OCI-LY1 (cell line): ENCODE measurements around the gene KEAP1.
A peak's percentile ranks its signal among the peaks of the same experiment; 100 is the strongest.

ENCODE experiments used
- H2AFZ ChIP-seq: fragments of 200-600 bp; sonication (generic), shearing (Covaris generic); 2 replicates; pipeline ENCODE4 v1.6.0; 2014; ENCODE audit warnings: antibody characterized with exemption, mild to moderate bottlenecking, low read length
- H3F3A ChIP-seq: fragments of 200-600 bp; sonication (generic), shearing (Covaris generic); 2 replicates; pipeline ENCODE4 v1.6.0; 2014; ENCODE audit warnings: mild to moderate bottlenecking, antibody characterized with exemption, low read length, moderate library complexity; ENCODE audit not compliant: insufficient read depth
- H3K27ac ChIP-seq: fragments of 200-600 bp; sonication (generic); 2 replicates; pipeline ENCODE4 v1.5.1; 2014; ENCODE audit warnings: low read length, mixed run types, mild to moderate bottlenecking, low read depth; ENCODE audit not compliant: poor library complexity, severe bottlenecking
- H3K27me3 ChIP-seq: fragments of 200-600 bp; sonication (generic); 2 replicates; pipeline ENCODE4 v1.6.0; 2014; ENCODE audit warnings: antibody characterized with exemption, mild to moderate bottlenecking, low read length, moderate library complexity; ENCODE audit not compliant: insufficient read depth
- H3K36me3 ChIP-seq: fragments of 200-600 bp; sonication (generic); 2 replicates; pipeline ENCODE4 v1.6.1; 2014; ENCODE audit warnings: mild to moderate bottlenecking, antibody characterized with exemption, low read length, moderate library complexity, mixed read lengths; ENCODE audit not compliant: insufficient read depth
- H3K4me1 ChIP-seq: fragments of 200-600 bp; sonication (generic); 2 replicates; pipeline ENCODE4 v1.5.1; 2014; ENCODE audit warnings: mild to moderate bottlenecking, low read length, moderate library complexity; ENCODE audit not compliant: insufficient read depth, severe bottlenecking
- H3K4me2 ChIP-seq: fragments of 200-600 bp; sonication (generic), shearing (Covaris generic); 2 replicates; pipeline ENCODE4 v1.6.1; 2014; ENCODE audit warnings: low read length
- H3K4me3 ChIP-seq: fragments of 200-600 bp; sonication (generic); 2 replicates; pipeline ENCODE4 v1.5.1; 2014; ENCODE audit warnings: low read length, low read depth, mild to moderate bottlenecking, mixed read lengths; ENCODE audit not compliant: poor library complexity, severe bottlenecking
- H3K79me2 ChIP-seq: fragments of 200-600 bp; shearing (Covaris generic); 2 replicates; pipeline ENCODE4 v1.6.1; 2016; ENCODE audit warnings: mixed run types, low read length, mixed read lengths; ENCODE audit not compliant: insufficient read depth
- H3K9ac ChIP-seq: fragments of 200-600 bp; sonication (generic), shearing (Covaris generic); 2 replicates; pipeline ENCODE4 v1.6.1; 2014; ENCODE audit warnings: mild to moderate bottlenecking, low read length, mixed read lengths
- H3K9me2 ChIP-seq: fragments of 200-600 bp; sonication (generic), shearing (Covaris generic); 2 replicates; pipeline ENCODE4 v1.6.1; 2014; ENCODE audit warnings: low read depth, mild to moderate bottlenecking, low read length, mixed read lengths
- H3K9me3 ChIP-seq: fragments of 200-600 bp; shearing (Covaris generic); 2 replicates; pipeline ENCODE4 v1.6.1; 2014; ENCODE audit warnings: low read length, mixed read lengths
- H4K20me1 ChIP-seq: fragments of 200-600 bp; sonication (generic), shearing (Covaris generic); 2 replicates; pipeline ENCODE4 v1.6.0; 2016; ENCODE audit warnings: mild to moderate bottlenecking, low read length; ENCODE audit not compliant: insufficient read depth
- CTCF ChIP-seq: fragments of 200-600 bp; sonication (generic), shearing (Covaris generic); IDR thresholded peaks from 2 replicates; pipeline ENCODE4 v1.5.1; 2017; ENCODE audit warnings: mild to moderate bottlenecking, antibody characterized with exemption, low read length, moderate library complexity, mixed read lengths
- EZH2 ChIP-seq: fragments of 200-600 bp; sonication (generic), shearing (Covaris generic); IDR thresholded peaks from 2 replicates; pipeline ENCODE4 v1.8.0; 2017; ENCODE audit warnings: borderline replicate concordance, mixed run types, mild to moderate bottlenecking, antibody characterized with exemption, low read length, moderate library complexity, mixed read lengths

Gene KEAP1

DNA sequence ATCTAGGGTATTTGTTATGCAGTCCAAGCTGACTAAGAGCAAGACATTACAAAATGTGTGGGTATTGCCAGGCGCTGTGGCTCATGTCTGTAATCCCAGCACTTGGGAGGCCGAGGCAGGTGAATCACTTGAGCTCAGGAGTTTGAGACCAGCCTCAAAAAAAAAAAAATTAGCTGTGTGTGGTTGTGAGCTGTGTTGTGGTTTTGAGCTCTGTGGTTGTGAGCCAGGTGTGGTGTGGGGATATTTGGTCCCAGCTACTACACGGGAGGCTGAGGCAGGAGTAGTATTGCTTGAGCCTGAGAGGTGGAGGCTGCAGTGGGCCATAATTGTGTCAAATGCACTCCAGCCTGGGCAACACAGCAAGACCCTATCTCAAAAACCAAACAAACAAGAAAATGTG, 5.6 kb upstream of the KEAP1 start:
- Histone ChIP-seq H2AFZ (no peak overlapping the region), H4K20me1 (no peaks in the 10 kb centered on the region), H3F3A (no peaks in the 10 kb centered on the region), H3K9me2 (no peaks in the 10 kb centered on the region), H3K4me3 (no peak overlapping the region), H3K4me1 (peaks cover 2% of the 10 kb centered on the region), H3K27ac (no peak overlapping the region), H3K36me3 (no peaks in the 10 kb centered on the region), H3K27me3 (no peaks in the 10 kb centered on the region), H3K4me2 (no peak overlapping the region), H3K79me2 (no peaks in the 10 kb centered on the region), H3K9me3 (no peaks in the 10 kb centered on the region), H3K9ac (no peak overlapping the region)
- TF ChIP-seq EZH2 (no peak), CTCF (no peak)

DNA sequence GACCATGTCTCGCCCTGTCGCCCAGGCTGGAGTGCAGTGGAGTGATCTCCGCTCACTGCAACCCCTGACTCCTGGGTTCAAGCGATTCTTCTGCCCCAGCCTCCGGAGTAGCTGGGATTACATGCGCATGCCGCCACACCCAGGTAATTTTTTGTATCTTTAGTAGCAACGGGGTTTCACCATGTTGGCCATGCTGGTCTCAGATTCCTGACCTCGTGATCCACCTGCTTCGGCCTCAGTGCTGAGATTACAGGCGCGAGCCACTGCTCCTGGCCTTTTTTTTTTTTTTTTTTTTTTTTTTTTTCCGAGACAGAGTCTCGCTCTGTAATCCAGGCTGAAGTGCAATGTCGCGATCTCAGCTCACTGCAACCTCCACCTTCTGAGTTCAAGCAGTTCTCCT, 4.9 kb upstream of the KEAP1 start:
- Histone ChIP-seq H3K9me3 (no peaks in the 10 kb centered on the region), H3K4me1 (peaks cover 8% of the 10 kb centered on the region), H2AFZ (no peak overlapping the region), H3K4me3 (no peak overlapping the region), H3K27me3 (no peaks in the 10 kb centered on the region), H3K27ac (no peak overlapping the region), H3K79me2 (no peaks in the 10 kb centered on the region), H3F3A (no peaks in the 10 kb centered on the region), H3K9me2 (no peaks in the 10 kb centered on the region), H3K36me3 (no peaks in the 10 kb centered on the region), H4K20me1 (no peaks in the 10 kb centered on the region), H3K4me2 (no peak overlapping the region), H3K9ac (no peak overlapping the region)
- TF ChIP-seq CTCF (no peak), EZH2 (no peak)

- no peak overlapping the region for H3K9ac ChIP-seq
- H4K20me1 ChIP-seq = no peaks in the 10 kb centered on the region
- no peaks in the 10 kb centered on the region for H3K9me3 ChIP-seq
- peaks cover 19% of the 10 kb centered on the region for H3K4me1 ChIP-seq
- H3K9me2 ChIP-seq = no peaks in the 10 kb centered on the region
- TF ChIP-seq EZH2 (no peak), CTCF (peak; percentile 80)
- H3K79me2 ChIP-seq = peaks cover 17% of the 10 kb centered on the region
- H3K27me3 ChIP-seq = no peaks in the 10 kb centered on the region
- H3F3A ChIP-seq = no peaks in the 10 kb centered on the region
- H3K36me3 ChIP-seq = 0 out of 2 replicates have a peak, but pooled peaks cover 3% of the 10 kb centered on the region
- no peak overlapping the region for H3K27ac ChIP-seq
- H3K4me2 ChIP-seq = no peak overlapping the region
- no peak overlapping the region for H3K4me3 ChIP-seq
- no peak overlapping the region for H2AFZ ChIP-seq
Observed at GRCh38 chr19:10505583-10506229, 2.5 kb upstream of the KEAP1 start.
